Measurements from ENCODE around the gene NRCAM.

NRCAM gene

DNA sequence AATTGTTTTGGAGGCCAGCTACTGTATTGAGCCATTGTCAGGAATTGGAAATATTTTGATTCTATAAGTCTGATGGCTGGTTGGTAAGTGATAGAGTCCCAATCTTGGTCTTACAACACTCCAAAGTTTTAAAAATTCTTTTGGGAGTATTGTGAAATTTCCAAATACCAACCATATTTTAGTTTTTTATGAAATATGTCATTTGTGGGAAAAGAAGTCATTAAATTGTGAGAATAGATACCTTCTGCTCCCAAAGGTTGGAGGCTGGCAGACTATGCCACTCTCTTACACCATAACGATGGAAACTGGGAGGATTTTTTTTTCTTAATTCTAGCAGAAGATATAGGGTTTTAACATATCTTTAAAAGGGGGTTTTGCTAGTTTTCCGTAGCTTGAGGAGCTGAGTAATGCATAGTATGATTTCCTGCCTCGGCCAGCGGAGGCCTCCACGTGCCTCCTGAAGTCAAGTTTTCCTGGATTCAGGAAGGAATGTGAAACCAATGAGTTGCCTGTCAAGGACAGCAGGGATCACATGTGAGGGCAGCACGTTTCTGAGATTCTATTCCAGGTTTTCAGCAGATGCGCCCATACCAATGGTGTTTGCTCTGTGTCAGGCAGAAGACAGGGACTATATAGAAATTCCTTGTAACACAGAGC is 233.9 kb downstream of the NRCAM start:
- H3K27ac ChIP-seq: no peak overlapping the region
- DNase-seq (ENCODE audit: low spot score): no peak
- CTCF ChIA-PET: interaction anchor here (0.6 to 1.2 kb wide), 3 partner anchors 31 to 270 kb away, joined by 3 to 6 read pairs (median 4); no protein-coding TSS in a partner anchor
- POLR2A ChIA-PET (ENCODE audit: low non-redundant PET): no interaction called here
- TF ChIP-seq, protein P1, sequence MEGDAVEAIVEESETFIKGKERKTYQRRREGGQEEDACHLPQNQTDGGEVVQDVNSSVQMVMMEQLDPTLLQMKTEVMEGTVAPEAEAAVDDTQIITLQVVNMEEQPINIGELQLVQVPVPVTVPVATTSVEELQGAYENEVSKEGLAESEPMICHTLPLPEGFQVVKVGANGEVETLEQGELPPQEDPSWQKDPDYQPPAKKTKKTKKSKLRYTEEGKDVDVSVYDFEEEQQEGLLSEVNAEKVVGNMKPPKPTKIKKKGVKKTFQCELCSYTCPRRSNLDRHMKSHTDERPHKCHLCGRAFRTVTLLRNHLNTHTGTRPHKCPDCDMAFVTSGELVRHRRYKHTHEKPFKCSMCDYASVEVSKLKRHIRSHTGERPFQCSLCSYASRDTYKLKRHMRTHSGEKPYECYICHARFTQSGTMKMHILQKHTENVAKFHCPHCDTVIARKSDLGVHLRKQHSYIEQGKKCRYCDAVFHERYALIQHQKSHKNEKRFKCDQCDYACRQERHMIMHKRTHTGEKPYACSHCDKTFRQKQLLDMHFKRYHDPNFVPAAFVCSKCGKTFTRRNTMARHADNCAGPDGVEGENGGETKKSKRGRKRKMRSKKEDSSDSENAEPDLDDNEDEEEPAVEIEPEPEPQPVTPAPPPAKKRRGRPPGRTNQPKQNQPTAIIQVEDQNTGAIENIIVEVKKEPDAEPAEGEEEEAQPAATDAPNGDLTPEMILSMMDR (conservative IDR thresholded peaks at IDR 0.05; ENCODE audit: low read depth): no peak

DNA sequence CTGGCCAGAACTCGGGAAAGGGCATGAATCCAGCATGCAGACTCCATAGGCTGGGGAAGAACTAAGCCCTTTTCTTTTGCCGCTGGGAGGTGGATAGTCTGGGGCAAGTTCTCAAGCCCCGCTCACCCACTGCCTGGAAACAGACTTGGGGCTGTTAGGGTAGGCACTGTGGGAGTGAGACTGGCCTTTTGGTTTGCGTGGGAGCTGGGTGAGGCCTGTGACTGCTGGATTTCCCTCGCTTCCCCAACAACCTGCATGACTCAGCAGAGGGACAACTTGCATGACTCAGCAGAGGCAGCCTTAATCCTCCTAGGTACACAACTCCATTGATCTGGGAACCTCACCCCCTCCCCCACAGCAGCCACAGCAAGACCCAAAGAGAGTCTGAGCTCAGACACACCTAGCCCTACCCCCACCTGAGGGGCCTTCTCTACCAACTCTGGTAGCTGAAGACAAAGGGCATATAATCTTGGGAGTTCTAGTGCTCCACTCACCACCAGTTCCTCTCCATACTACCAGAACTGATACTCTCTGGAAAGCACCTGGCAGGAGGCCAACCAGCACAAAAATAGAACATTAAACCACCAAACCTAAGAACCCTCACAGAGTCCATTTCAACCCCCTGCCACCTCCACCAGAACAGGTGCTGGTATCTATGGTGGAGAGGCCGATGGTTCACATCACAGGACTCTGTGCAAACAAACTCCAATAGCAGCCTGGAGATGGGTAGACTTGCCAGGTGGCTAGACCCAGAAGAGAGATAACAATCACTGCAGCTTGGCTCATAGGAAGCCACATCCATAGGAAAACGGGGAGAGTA is 244.6 kb downstream of the NRCAM start:
- CTCF ChIA-PET: no interaction called here
- peak; percentile 15 for DNase-seq (ENCODE audit: low spot score)
- peak overlapping the region; percentile 46 for H3K27ac ChIP-seq
- TF ChIP-seq, protein P1 (conservative IDR thresholded peaks at IDR 0.05; ENCODE audit: low read depth): no peak
- POLR2A ChIA-PET (ENCODE audit: low non-redundant PET): no interaction called here

DNA sequence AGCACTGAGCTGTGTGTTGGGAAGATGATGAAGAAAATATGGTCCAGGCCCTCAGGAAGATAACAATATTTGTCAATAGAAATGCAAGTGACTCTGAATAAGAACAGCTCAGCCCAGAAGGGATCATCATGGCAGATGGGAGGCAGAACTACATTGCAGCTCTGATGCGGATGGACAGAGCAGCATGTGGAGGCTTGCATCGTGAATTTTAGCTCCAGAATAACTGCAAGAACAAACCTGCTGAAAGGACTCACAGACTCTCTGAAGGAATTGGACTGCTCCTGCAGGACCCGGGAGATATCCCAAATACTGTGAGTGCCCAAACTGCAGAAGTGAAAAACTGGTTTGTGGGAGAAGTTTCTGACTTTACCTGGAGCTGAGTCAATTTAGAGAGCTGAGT is 245.4 kb downstream of the NRCAM start:
- POLR2A ChIA-PET (ENCODE audit: low non-redundant PET): no interaction called here
- H3K27ac ChIP-seq: peak overlapping the region; percentile 46
- CTCF ChIA-PET: interaction anchor here (0.6 kb wide), 1 partner anchor 290 kb away, joined by 3 read pairs; no protein-coding TSS in a partner anchor
- TF ChIP-seq, protein P1 (conservative IDR thresholded peaks at IDR 0.05; ENCODE audit: low read depth): no peak
- no peak for DNase-seq (ENCODE audit: low spot score)

DNA sequence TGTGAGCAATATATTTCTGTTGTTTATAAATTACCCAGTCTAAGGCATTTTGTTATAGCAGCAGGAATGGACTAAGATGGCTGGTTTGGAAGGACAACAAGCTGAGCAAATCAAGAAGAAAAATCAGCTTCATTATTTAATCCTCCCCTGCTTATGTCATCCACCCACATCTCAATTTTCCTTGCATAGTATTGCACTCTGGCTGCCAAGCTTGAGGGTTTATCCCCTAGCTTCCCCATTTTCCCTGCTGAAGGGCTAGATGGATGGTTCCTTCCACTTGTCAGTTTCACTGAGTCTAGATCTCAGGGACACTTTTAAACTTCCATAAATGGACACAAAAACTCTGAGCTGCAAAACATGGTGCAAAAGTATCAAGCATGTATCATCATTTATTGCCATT is 250.9 kb downstream of the NRCAM start:
- POLR2A ChIA-PET (ENCODE audit: low non-redundant PET): no interaction called here
- CTCF ChIA-PET: interaction anchor here (0.7 kb wide), 1 partner anchor 291 kb away, joined by 3 read pairs; no protein-coding TSS in a partner anchor
- TF ChIP-seq, protein P1 (conservative IDR thresholded peaks at IDR 0.05; ENCODE audit: low read depth): no peak
- no peak overlapping the region for H3K27ac ChIP-seq
- DNase-seq (ENCODE audit: low spot score): no peak

DNA sequence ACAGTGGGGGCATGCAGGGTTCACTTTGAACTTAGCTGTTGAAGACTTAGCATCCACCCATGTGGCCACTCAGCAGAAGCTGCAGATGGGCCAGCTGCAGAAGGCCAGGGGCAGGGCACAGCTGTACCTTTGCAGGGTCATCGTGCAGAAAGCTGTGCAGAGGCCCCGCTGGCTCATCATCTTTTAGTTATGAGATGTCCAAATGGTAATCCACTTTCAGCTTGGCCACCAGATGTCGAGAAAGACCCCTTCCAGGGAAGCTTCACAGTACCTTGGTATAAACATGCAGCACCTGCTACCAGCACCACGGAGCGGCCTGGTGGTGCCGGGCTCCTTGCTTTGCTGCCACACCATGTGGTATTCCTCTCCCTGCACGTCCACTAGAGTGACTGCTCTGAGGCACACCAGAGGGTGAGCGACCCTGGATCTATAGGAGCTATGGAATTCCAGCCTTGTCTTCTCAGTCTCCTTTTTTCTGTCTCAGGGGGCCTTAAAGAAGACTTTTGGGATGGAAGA is 251.9 kb downstream of the NRCAM start:
- CTCF ChIA-PET: no interaction called here
- TF ChIP-seq, protein P1 (conservative IDR thresholded peaks at IDR 0.05; ENCODE audit: low read depth): no peak
- no peak overlapping the region for H3K27ac ChIP-seq
- POLR2A ChIA-PET (ENCODE audit: low non-redundant PET): no interaction called here
- no peak for DNase-seq (ENCODE audit: low spot score)

DNA sequence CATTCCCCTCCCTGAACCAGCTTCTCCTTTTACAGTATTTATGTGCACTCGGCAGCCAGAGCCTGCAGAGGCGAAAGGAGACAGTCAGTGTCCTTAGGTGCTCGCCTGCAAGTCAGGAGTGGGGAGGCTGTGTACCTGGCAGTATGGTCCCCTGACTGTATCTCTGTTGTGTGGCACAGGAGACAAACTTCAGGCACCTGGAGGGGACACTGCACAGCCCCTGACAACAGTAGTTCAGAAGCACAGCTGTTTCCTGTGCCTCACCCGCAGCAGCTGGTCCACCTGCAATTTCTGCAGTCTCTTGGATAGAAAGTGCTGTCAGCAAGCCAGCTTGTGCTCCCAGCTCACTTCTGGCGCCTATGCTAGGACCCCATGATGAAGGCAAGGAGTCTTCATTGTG is 252.7 kb downstream of the NRCAM start:
- H3K27ac ChIP-seq: no peak overlapping the region
- DNase-seq (ENCODE audit: low spot score): no peak
- ChIA-PET CTCF (interaction anchor here (0.6 to 0.7 kb wide), 2 partner anchors 96 to 754 kb away, joined by 4 read pairs; no protein-coding TSS in a partner anchor), POLR2A (ENCODE audit: low non-redundant PET) (no interaction called here)
- TF ChIP-seq, protein P1 (conservative IDR thresholded peaks at IDR 0.05; ENCODE audit: low read depth): no peak

Data from RWPE1 (cell line).